Naive thymus-derived CD8-positive, alpha-beta T cell (primary cell): ENCODE data around the gene CLASP2. TPM values are rescaled to one million over a fixed set of nuclear protein-coding genes. Genes with fewer than 3 reads are reported as not detected.
A peak's percentile ranks its signal among the peaks of the same experiment; 100 is the strongest.

Experiments used
- ATAC-seq, 2 donors: fragments of 150-1000 bp; cut with Tn5 transposase in 1 of 2; sonication (Bioruptor Pico), chemical (Tn5 transposase) in 1 of 2; 1 replicate in 1 of 2; 2 replicates in 1 of 2; pipeline ENCODE4 v1.10.0; 2021; ENCODE audit warnings: mild to moderate bottlenecking in 2 of 2, moderate library complexity in 2 of 2
- POLR2A ChIA-PET: fragments of 350-600 bp; sonication (Branson Sonifier 250); formaldehyde crosslinking; loops from one replicate; lab custom pipeline; 2021; ENCODE audit warnings: antibody characterized with exemption; lab: Charles Lee
- DNase-seq, 10 donors: peaks; one replicate each; pipeline versions ENCODE4 v3.0.0 to v3.0.0-alpha.2; 2020 to 2022
- H3K27ac Mint-ChIP-seq, 10 donors: one replicate each; pipeline ENCODE4 v1.8.0; 2020 to 2022; ENCODE audit warnings: mild to moderate bottlenecking in 10 of 10, mixed read lengths in 10 of 10, moderate library complexity in 4 of 10, inconsistent platforms in 1 of 10
- H3K27me3 Mint-ChIP-seq, 5 donors: one replicate each; pipeline ENCODE4 v1.8.0; 2021 to 2022; ENCODE audit warnings: mixed read lengths in 5 of 5
- H3K36me3 Mint-ChIP-seq, 3 donors: one replicate each; pipeline ENCODE4 v1.8.0; 2020 to 2022; ENCODE audit warnings: mixed read lengths in 3 of 3, mild to moderate bottlenecking in 2 of 3, inconsistent platforms in 1 of 3
- H3K4me1 Mint-ChIP-seq, 4 donors: one replicate each; pipeline ENCODE4 v1.8.0; 2021 to 2022; ENCODE audit warnings: mixed read lengths in 4 of 4
- H3K4me3 Mint-ChIP-seq, 10 donors: one replicate each; pipeline ENCODE4 v1.8.0; 2020 to 2022; ENCODE audit warnings: mild to moderate bottlenecking in 10 of 10, mixed read lengths in 10 of 10, moderate library complexity in 6 of 10, inconsistent platforms in 1 of 10
- H3K9me3 Mint-ChIP-seq, 9 donors: one replicate each; pipeline ENCODE4 v1.8.0; 2020 to 2022; ENCODE audit warnings: mixed read lengths in 9 of 9, mild to moderate bottlenecking in 3 of 9, inconsistent platforms in 1 of 9, moderate library complexity in 1 of 9
- polyA plus RNA-seq, 3 donors: library from polyadenylated mRNA; unstranded; fragments of 300-500 nt; fragmentation: Illumina TruSeq; gene quantifications; one replicate each; pipeline ENCODE4 v1.2.3, GENCODE V29; 2021
- total RNA-seq, 8 experiments: library from RNA in 2 of 8; stranded (reverse) in 2 of 8; gene quantifications; one replicate each; pipeline ENCODE4 v1.2.3 and lab custom pipeline; 2021 to 2026

The CLASP2 gene
- total and polyA plus RNA-seq, 5 experiments from 2014 or later: 4.9 to 60.9 (median 6.8) TPM

GRCh38 chr3:33521736-33522135 lies 196.3 kb downstream of the CLASP2 start:
- POLR2A ChIA-PET: no interaction called here
- peaks cover 4 to 18% (median 7%) of the 10 kb centered on the region in 9 donors for H3K9me3 Mint-ChIP-seq
- H3K27me3 Mint-ChIP-seq: no peaks in the 10 kb centered on the region
- H3K4me3 Mint-ChIP-seq: no peak overlapping the region
- H3K36me3 Mint-ChIP-seq: peaks cover 27 to 81% (median 75%) of the 10 kb centered on the region in 3 donors
- peaks cover 0 to 4% (median 1%) of the 10 kb centered on the region in 4 donors for H3K4me1 Mint-ChIP-seq
- DNase-seq (no peak), ATAC-seq (no peak)
- no peak overlapping the region for H3K27ac Mint-ChIP-seq

- DNase-seq (no peak), ATAC-seq (no peak)
- H3K27me3 Mint-ChIP-seq: no peaks in the 10 kb centered on the region
- H3K27ac Mint-ChIP-seq: no peak overlapping the region
- H3K9me3 Mint-ChIP-seq: peaks cover 0 to 2% (median 0%) of the 10 kb centered on the region in 9 donors
- POLR2A ChIA-PET: interaction anchor here (0.6 kb wide), 1 partner anchor 390 kb away, joined by 3 read pairs; no protein-coding TSS in a partner anchor
- peaks cover 24 to 72% (median 62%) of the 10 kb centered on the region in 3 donors for H3K36me3 Mint-ChIP-seq
- peaks cover 0 to under 1% (median 0%) of the 10 kb centered on the region in 4 donors for H3K4me1 Mint-ChIP-seq
- H3K4me3 Mint-ChIP-seq: no peak overlapping the region
Measured at GRCh38 chr3:33513262-33513863, 204.7 kb downstream of the CLASP2 start.

GRCh38 chr3:33505027-33505426 lies 213.0 kb downstream of the CLASP2 start:
- Mint-ChIP-seq H3K27me3 (no peaks in the 10 kb centered on the region), H3K36me3 (peaks cover 27 to 82% (median 73%) of the 10 kb centered on the region in 3 donors), H3K9me3 (peaks cover 0 to 10% (median 0%) of the 10 kb centered on the region in 9 donors), H3K4me1 (no peaks in the 10 kb centered on the region), H3K27ac (peak overlapping the region in 1 of 10 donors; percentile 58), H3K4me3 (no peak overlapping the region)
- POLR2A ChIA-PET: no interaction called here
- no peak for DNase-seq
- ATAC-seq: no peak

GRCh38 chr3:33496449-33496848 lies 221.6 kb downstream of the CLASP2 start:
- Mint-ChIP-seq H3K4me1 (no peaks in the 10 kb centered on the region), H3K9me3 (peaks cover 0 to 9% (median 0%) of the 10 kb centered on the region in 9 donors), H3K27ac (no peak overlapping the region), H3K27me3 (no peaks in the 10 kb centered on the region), H3K4me3 (no peak overlapping the region), H3K36me3 (peaks cover 12 to 44% (median 29%) of the 10 kb centered on the region in 3 donors)
- no peak for DNase-seq
- POLR2A ChIA-PET: interaction anchor here (0.5 kb wide), 1 partner anchor 413 kb away, joined by 7 read pairs; no protein-coding TSS in a partner anchor
- ATAC-seq: no peak

- DNase-seq: no peak
- ATAC-seq: no peak
- peaks cover 0 to 3% (median 0%) of the 10 kb centered on the region in 4 donors for H3K4me1 Mint-ChIP-seq
- no peak overlapping the region for H3K4me3 Mint-ChIP-seq
- H3K36me3 Mint-ChIP-seq: peaks cover 0 to 7% (median 3%) of the 10 kb centered on the region in 3 donors
- no peak overlapping the region for H3K27ac Mint-ChIP-seq
- POLR2A ChIA-PET: no interaction called here
- H3K9me3 Mint-ChIP-seq: peaks cover 0 to 3% (median 0%) of the 10 kb centered on the region in 9 donors
- no peaks in the 10 kb centered on the region for H3K27me3 Mint-ChIP-seq
Measured at GRCh38 chr3:33491721-33492120, 226.3 kb downstream of the CLASP2 start.

GRCh38 chr3:33490641-33491241 lies 227.3 kb downstream of the CLASP2 start:
- Mint-ChIP-seq H3K27ac (no peak overlapping the region), H3K27me3 (no peaks in the 10 kb centered on the region), H3K4me1 (peaks cover 0 to 3% (median 0%) of the 10 kb centered on the region in 4 donors), H3K36me3 (peaks cover 0 to 14% (median 2%) of the 10 kb centered on the region in 3 donors), H3K9me3 (peaks cover 0 to 7% (median 0%) of the 10 kb centered on the region in 9 donors), H3K4me3 (no peak overlapping the region)
- DNase-seq (no peak), ATAC-seq (no peak)
- POLR2A ChIA-PET: no interaction called here

GRCh38 chr3:33488683-33489082 lies 229.4 kb downstream of the CLASP2 start:
- Mint-ChIP-seq H3K4me3 (no peak overlapping the region), H3K36me3 (peaks cover 0 to 14% (median 2%) of the 10 kb centered on the region in 3 donors), H3K4me1 (peaks cover 0 to 3% (median 0%) of the 10 kb centered on the region in 4 donors), H3K27me3 (no peaks in the 10 kb centered on the region), H3K27ac (no peak overlapping the region), H3K9me3 (peaks cover 0 to 7% (median 0%) of the 10 kb centered on the region in 9 donors)
- ATAC-seq (no peak), DNase-seq (no peak)
- POLR2A ChIA-PET: no interaction called here

- Mint-ChIP-seq H3K9me3 (peaks cover 0 to 7% (median 0%) of the 10 kb centered on the region in 9 donors), H3K4me3 (no peak overlapping the region), H3K4me1 (peaks cover 0 to 3% (median 0%) of the 10 kb centered on the region in 4 donors), H3K27me3 (no peaks in the 10 kb centered on the region), H3K27ac (no peak overlapping the region), H3K36me3 (peaks cover 0 to 14% (median 2%) of the 10 kb centered on the region in 3 donors)
- POLR2A ChIA-PET: no interaction called here
- DNase-seq: no peak
- no peak for ATAC-seq
Measured at GRCh38 chr3:33488246-33488645, 229.8 kb downstream of the CLASP2 start.

GRCh38 chr3:33482111-33482521 lies 235.9 kb downstream of the CLASP2 start:
- H3K4me1 Mint-ChIP-seq: no peaks in the 10 kb centered on the region
- peaks cover 0 to 18% (median 0%) of the 10 kb centered on the region in 3 donors for H3K36me3 Mint-ChIP-seq
- no peak overlapping the region for H3K4me3 Mint-ChIP-seq
- peaks cover 0 to 5% (median 0%) of the 10 kb centered on the region in 9 donors for H3K9me3 Mint-ChIP-seq
- no peaks in the 10 kb centered on the region for H3K27me3 Mint-ChIP-seq
- POLR2A ChIA-PET: no interaction called here
- ATAC-seq (no peak), DNase-seq (no peak)
- no peak overlapping the region for H3K27ac Mint-ChIP-seq

GRCh38 chr3:33474896-33475295 lies 243.2 kb downstream of the CLASP2 start:
- H3K4me1 Mint-ChIP-seq: no peaks in the 10 kb centered on the region
- no peaks in the 10 kb centered on the region for H3K27me3 Mint-ChIP-seq
- ATAC-seq: no peak
- H3K36me3 Mint-ChIP-seq: peaks cover 0 to 2% (median 0%) of the 10 kb centered on the region in 3 donors
- no peak for DNase-seq
- no peaks in the 10 kb centered on the region for H3K9me3 Mint-ChIP-seq
- POLR2A ChIA-PET: no interaction called here
- H3K27ac Mint-ChIP-seq: no peak overlapping the region
- no peak overlapping the region for H3K4me3 Mint-ChIP-seq

GRCh38 chr3:33473813-33474212 lies 244.2 kb downstream of the CLASP2 start:
- no peak for DNase-seq
- no peak for ATAC-seq
- Mint-ChIP-seq H3K9me3 (no peaks in the 10 kb centered on the region), H3K36me3 (no peaks in the 10 kb centered on the region), H3K4me1 (no peaks in the 10 kb centered on the region), H3K4me3 (no peak overlapping the region), H3K27ac (no peak overlapping the region), H3K27me3 (no peaks in the 10 kb centered on the region)
- POLR2A ChIA-PET: no interaction called here

- Mint-ChIP-seq H3K27ac (no peak overlapping the region), H3K4me1 (no peaks in the 10 kb centered on the region), H3K9me3 (peaks cover 0 to 8% (median 1%) of the 10 kb centered on the region in 9 donors), H3K4me3 (no peak overlapping the region), H3K27me3 (no peaks in the 10 kb centered on the region), H3K36me3 (peaks cover 10 to 34% (median 13%) of the 10 kb centered on the region in 3 donors)
- POLR2A ChIA-PET: no interaction called here
- no peak for DNase-seq
- no peak for ATAC-seq
Measured at GRCh38 chr3:33467786-33468185, 250.3 kb downstream of the CLASP2 start.

- Mint-ChIP-seq H3K9me3 (peaks cover 0 to 55% (median 11%) of the 10 kb centered on the region in 9 donors), H3K36me3 (peaks cover 4 to 40% (median 5%) of the 10 kb centered on the region in 3 donors), H3K27ac (no peak overlapping the region), H3K4me3 (no peak overlapping the region), H3K4me1 (no peaks in the 10 kb centered on the region), H3K27me3 (peaks cover 0 to 2% (median 0%) of the 10 kb centered on the region in 5 donors)
- ATAC-seq (no peak), DNase-seq (no peak)
- POLR2A ChIA-PET: no interaction called here
Measured at GRCh38 chr3:33461097-33461496, 257.0 kb downstream of the CLASP2 start.
